Left colon (tissue), 2 donors: Measurements from ENCODE around the gene MAST2. TPM values are rescaled to one million over a fixed set of nuclear protein-coding genes. Genes with fewer than 3 reads are reported as not detected.
A peak's percentile ranks its signal among the peaks of the same experiment; 100 is the strongest.
"Not testable (repeated sequence)": the region's sequence is repeated elsewhere in the genome, so short reads cannot be mapped to it uniquely, and the experiment has no call there.

ENCODE experiments used
- ATAC-seq: fragments of 200-7000 bp; cut with Tn5 transposase; one replicate; pipeline ENCODE4 v1.9.1; 2020; ENCODE audit warnings: mild to moderate bottlenecking, moderate library complexity
- DNase-seq, 2 donors: peaks; one replicate each; pipeline ENCODE4 v3.0.0-alpha.2; 2020
- intact Hi-C, 2 donors: fragments of 100-400 bp; cut with DNase I in 1 of 2; cut with micrococcal nuclease in 1 of 2; formaldehyde crosslinking; loops; one replicate each; pipeline versions ENCODE4 v1.11.2 to v1.14.0; 2022; cut with DNase I, micrococcal nuclease
- total RNA-seq, 2 donors: library from RNA; stranded (reverse); fragmentation: NEBNext Ultra II Directional; extraction: Animal tissue kit (Norgen Biotek cat#: 25700); gene quantifications; one replicate each; pipeline ENCODE4 v1.2.1, GENCODE V29; 2021
- donor health status: DM: no; HTN: no; CAD: no.
- donor health status: DM: yes; HTN: yes; CAD: no.

MAST2 gene
- total RNA-seq, 2 donors from 2014 or later, result 80.3 to 129 TPM

GRCh38 chr1:45922813-45923212, 119.4 kb downstream of the MAST2 start:
- DNase-seq (no peak), ATAC-seq (peak; percentile 9)
- intact Hi-C loops, result no loop called here

- ATAC-seq (peak; percentile 8), DNase-seq (no peak)
- intact Hi-C loops, result no loop called here
Observed at GRCh38 chr1:45923343-45923742, 119.9 kb downstream of the MAST2 start.

- peak; percentile 78 for ATAC-seq
- intact Hi-C loops, result no loop called here
- no peak for DNase-seq
Observed at GRCh38 chr1:45924736-45925135, 121.3 kb downstream of the MAST2 start.

- DNase-seq (no peak), ATAC-seq (no peak)
- intact Hi-C loops, result no loop called here
Observed at GRCh38 chr1:45925728-45926287, 122.4 kb downstream of the MAST2 start.

GRCh38 chr1:45926330-45926729, 122.9 kb downstream of the MAST2 start:
- no peak for ATAC-seq
- DNase-seq, result no peak
- intact Hi-C loops, result no loop called here

GRCh38 chr1:45927231-45927915, 124.0 kb downstream of the MAST2 start:
- ATAC-seq, result not testable (repeated sequence)

GRCh38 chr1:45928486-45929205, 125.2 kb downstream of the MAST2 start:
- DNase-seq (no peak), ATAC-seq (no peak)
- intact Hi-C loops, result no loop called here

More at GRCh38 chr1:45927231-45927915, 124.0 kb downstream of the MAST2 start:
- intact Hi-C loops, DNase-seq: not testable (repeated sequence)

- ATAC-seq, result no peak
- no peak for DNase-seq
- intact Hi-C loops, result no loop called here
Observed at GRCh38 chr1:45929257-45929687, 125.9 kb downstream of the MAST2 start.

GRCh38 chr1:45930258-45931150, 127.1 kb downstream of the MAST2 start:
- DNase-seq (no peak), ATAC-seq (no peak)
- intact Hi-C loops, result no loop called here

GRCh38 chr1:45932205-45932604, 128.8 kb downstream of the MAST2 start:
- peak; percentile 84 for ATAC-seq
- intact Hi-C loops, DNase-seq: not testable (repeated sequence)

GRCh38 chr1:45934947-45935346, 131.5 kb downstream of the MAST2 start:
- DNase-seq (no peak), ATAC-seq (no peak)
- intact Hi-C loops, result no loop called here

GRCh38 chr1:45938029-45938428, 134.6 kb downstream of the MAST2 start:
- no peak for DNase-seq
- ATAC-seq, result peak; percentile 72

GRCh38 chr1:45942411-45942810, 139.0 kb downstream of the MAST2 start:
- DNase-seq, result no peak
- intact Hi-C loops, result no loop called here
- no peak for ATAC-seq

More at GRCh38 chr1:45938029-45938428, 134.6 kb downstream of the MAST2 start:
- intact Hi-C loops, result no loop called here

- DNase-seq (no peak), ATAC-seq (no peak)
- intact Hi-C loops, result no loop called here
Observed at GRCh38 chr1:45943185-45943584, 139.8 kb downstream of the MAST2 start.

GRCh38 chr1:45945426-45945825, 142.0 kb downstream of the MAST2 start:
- ATAC-seq (no peak), DNase-seq (no peak)
- intact Hi-C loops, result no loop called here

- DNase-seq, ATAC-seq, intact Hi-C loops: not testable (repeated sequence)
Observed at GRCh38 chr1:45949462-45949861, 146.1 kb downstream of the MAST2 start.

GRCh38 chr1:45952072-45952471, 148.7 kb downstream of the MAST2 start:
- intact Hi-C loops, result no loop called here
- ATAC-seq (no peak), DNase-seq (no peak)

- ATAC-seq, result peak; percentile 87
- intact Hi-C loops, result no loop called here
- DNase-seq, result no peak
Observed at GRCh38 chr1:45953934-45954847, 150.8 kb downstream of the MAST2 start.
